ENCODE measurements around the gene AHNAK2.

AHNAK2 gene

GRCh38 chr14:104936361-104937155, 41.6 kb downstream of the AHNAK2 start:
- peaks cover 26% of the 10 kb centered on the region for H3K27me3 ChIP-seq (ENCODE audit: insufficient read depth, poor library complexity, severe bottlenecking)

GRCh38 chr14:104935955-104936354, 42.2 kb downstream of the AHNAK2 start:
- TF ChIP-seq POLR2AphosphoS5 (IDR thresholded peaks at IDR 0.05; ENCODE audit: low read depth) (no peak), REST (IDR thresholded peaks at IDR 0.05; ENCODE audit: insufficient replicate concordance, low read depth) (no peak), SPI1 (IDR thresholded peaks at IDR 0.05; ENCODE audit: borderline replicate concordance, low read depth) (no peak), CTCF (IDR thresholded peaks at IDR 0.05; ENCODE audit: insufficient read depth, low read length) (no peak), GABPA (IDR thresholded peaks at IDR 0.05; ENCODE audit: low read depth) (no peak)
- Histone ChIP-seq H3K27ac (replicated peaks) (no peak overlapping the region), H3K27me3 (ENCODE audit: insufficient read depth, poor library complexity, severe bottlenecking) (peaks cover 26% of the 10 kb centered on the region), H3K4me3 (replicated peaks; ENCODE audit: insufficient read depth, low read length) (no peak overlapping the region)
- no peak for DNase-seq (ENCODE audit: low read depth in 1 of 2, low spot score in 1 of 2)

More at GRCh38 chr14:104936361-104937155, 41.6 kb downstream of the AHNAK2 start:
- TF ChIP-seq POLR2AphosphoS5 (IDR thresholded peaks at IDR 0.05; ENCODE audit: low read depth) (no peak), SPI1 (IDR thresholded peaks at IDR 0.05; ENCODE audit: borderline replicate concordance, low read depth) (no peak), REST (IDR thresholded peaks at IDR 0.05; ENCODE audit: insufficient replicate concordance, low read depth) (no peak), CTCF (IDR thresholded peaks at IDR 0.05; ENCODE audit: insufficient read depth, low read length) (no peak), GABPA (IDR thresholded peaks at IDR 0.05; ENCODE audit: low read depth) (no peak)
- no peak for DNase-seq (ENCODE audit: low read depth in 1 of 2, low spot score in 1 of 2)
- no peak overlapping the region for H3K4me3 ChIP-seq (replicated peaks; ENCODE audit: insufficient read depth, low read length)
- H3K27ac ChIP-seq (replicated peaks): no peak overlapping the region

GRCh38 chr14:104935026-104935650, 43.0 kb downstream of the AHNAK2 start:
- H3K27ac ChIP-seq (replicated peaks): no peak overlapping the region
- TF ChIP-seq SPI1 (IDR thresholded peaks at IDR 0.05; ENCODE audit: borderline replicate concordance, low read depth): no peak
- no peak for TF ChIP-seq CTCF (IDR thresholded peaks at IDR 0.05; ENCODE audit: insufficient read depth, low read length)
- TF ChIP-seq POLR2AphosphoS5 (IDR thresholded peaks at IDR 0.05; ENCODE audit: low read depth): no peak
- no peak for TF ChIP-seq REST (IDR thresholded peaks at IDR 0.05; ENCODE audit: insufficient replicate concordance, low read depth)
- TF ChIP-seq GABPA (IDR thresholded peaks at IDR 0.05; ENCODE audit: low read depth): no peak
- H3K4me3 ChIP-seq (replicated peaks; ENCODE audit: insufficient read depth, low read length): no peak overlapping the region
- no peak for DNase-seq (ENCODE audit: low read depth in 1 of 2, low spot score in 1 of 2)
- peaks cover 26% of the 10 kb centered on the region for H3K27me3 ChIP-seq (ENCODE audit: insufficient read depth, poor library complexity, severe bottlenecking)

Measured in HL-60 (cell line).